Gastrocnemius medialis (tissue), 4 donors: ENCODE results near the gene HCRT.

Source experiments
- CTCF ChIP-seq, 5 experiments: fragments of 450-650 bp in 3 of 5; fragments of 200-600 bp in 2 of 5; sonication (generic) in 2 of 5; IDR thresholded peaks in 4 of 5; conservative IDR thresholded peaks in 1 of 5; 1 replicate in 4 of 5; 2 replicates in 1 of 5; pipeline ENCODE4 v1.5.1; 2016 to 2019; ENCODE audit warnings: antibody characterized with exemption in 5 of 5, mild to moderate bottlenecking in 3 of 5, moderate library complexity in 3 of 5
- POLR2A ChIP-seq, 2 donors: fragments of 450-650 bp; IDR thresholded peaks; one replicate each; pipeline ENCODE4 v1.6.1; 2017; ENCODE audit warnings: antibody characterized with exemption in 2 of 2, mild to moderate bottlenecking in 2 of 2, moderate library complexity in 2 of 2

GRCh38 chr17:42225646-42226045 lies 40.4 kb upstream of the HCRT start:
- no peak for TF ChIP-seq CTCF (IDR thresholded peaks at IDR 0.05 in 4 of 5, conservative IDR thresholded peaks at IDR 0.05 in 1 of 5)
- no peak for TF ChIP-seq POLR2A (IDR thresholded peaks at IDR 0.05)
